Colon (tissue), 2 donors: ENCODE data around the gene CCDC63.

Source experiments
- FAIRE-seq: peaks from 2 replicates; lab custom pipeline; 2012; peaks lifted over from hg19 to GRCh38; lab: Jason Lieb, UNC
- donor health status: control.
- donor health status: control.

Gene CCDC63

DNA sequence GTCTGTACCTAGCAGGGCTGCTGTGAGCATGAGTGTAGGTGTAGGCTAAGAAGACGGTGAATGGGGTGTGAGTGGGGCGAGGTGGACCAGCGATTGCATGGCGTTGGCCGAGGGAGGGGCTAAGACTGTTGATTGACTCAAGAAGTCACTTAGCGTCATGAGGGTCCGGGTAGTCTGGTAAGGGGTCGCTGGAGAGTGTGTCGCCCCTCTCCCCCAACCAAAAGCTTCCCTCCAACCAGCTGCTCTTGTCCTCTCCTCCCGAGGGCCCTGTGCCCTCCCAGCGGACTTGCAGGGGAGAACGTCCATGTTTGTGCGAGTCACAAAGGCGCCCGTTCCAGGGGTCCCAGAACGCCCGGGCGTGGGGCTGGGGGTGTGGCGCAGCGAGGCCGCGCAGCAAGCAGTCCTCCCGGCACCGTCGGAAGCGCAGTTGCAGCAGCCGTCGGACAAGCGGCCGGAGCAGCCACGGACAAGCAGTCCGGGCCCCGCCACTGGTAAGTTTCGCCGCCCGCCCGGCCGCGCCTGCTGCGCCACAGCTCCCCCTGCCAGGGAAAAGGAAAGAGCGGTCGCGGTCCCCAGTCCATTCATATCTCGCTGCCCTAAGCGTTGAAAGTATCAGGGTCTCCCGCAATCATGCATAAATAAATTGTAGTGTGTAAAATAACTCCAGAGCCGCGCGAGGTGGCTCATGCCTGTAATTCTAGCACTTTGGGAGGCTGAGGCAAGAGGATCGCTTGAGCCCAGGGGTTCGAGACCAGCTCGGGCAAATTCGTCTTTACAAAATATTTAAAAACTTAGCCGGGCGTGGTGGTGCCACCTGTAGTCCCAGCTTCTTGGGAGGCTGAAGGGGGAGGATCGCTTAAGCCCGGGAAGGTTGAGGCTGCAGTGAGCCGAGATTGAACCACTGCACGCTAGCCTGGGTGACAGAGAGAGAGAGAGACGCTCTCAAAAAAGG, at the start of gene CCDC63:
TSS of gene CCDC63 (plus strand) at position 373 of the 952 bp plus-strand sequence. CDS start 5,968 bp downstream, outside the sequence.
- FAIRE-seq = no peak

DNA sequence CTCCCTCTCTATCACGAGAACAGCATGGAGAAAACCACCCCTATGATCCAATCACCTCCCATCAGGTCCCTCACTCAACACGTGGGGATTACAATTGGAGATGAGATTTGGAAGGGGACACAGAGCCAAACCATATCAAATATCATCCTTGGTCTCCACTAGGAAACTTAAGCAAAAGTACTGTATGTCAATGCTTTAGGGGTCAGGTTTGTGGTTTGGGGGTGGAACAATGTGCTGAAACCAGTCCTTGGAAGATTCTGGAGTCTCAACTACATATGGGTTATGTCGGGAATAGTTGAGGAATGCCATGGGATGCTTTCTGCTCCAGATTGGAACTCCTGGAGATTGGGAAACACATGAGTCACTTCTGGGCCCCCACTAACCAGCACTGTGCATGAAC, 48.3 kb upstream of the CCDC63 start:
- FAIRE-seq = no peak

DNA sequence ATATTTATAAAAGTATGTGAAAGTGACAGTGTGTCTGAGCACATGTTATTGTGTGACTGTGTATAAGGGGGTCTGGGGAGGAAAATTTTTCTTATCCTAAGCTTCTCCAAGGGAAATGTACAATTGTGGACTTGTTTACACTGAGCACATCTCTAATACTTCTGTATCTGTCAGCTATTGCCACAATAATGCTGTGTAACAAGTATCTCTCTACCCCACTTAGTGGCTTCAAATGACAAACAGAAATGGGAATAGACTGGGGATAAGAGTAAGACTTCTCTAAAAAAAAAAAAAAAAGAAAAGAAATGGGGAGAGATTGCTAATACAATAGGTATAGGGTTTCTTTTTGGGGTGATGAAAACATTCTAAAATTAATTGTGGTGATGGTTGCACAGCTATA, 44.3 kb upstream of the CCDC63 start:
- FAIRE-seq = no peak

DNA sequence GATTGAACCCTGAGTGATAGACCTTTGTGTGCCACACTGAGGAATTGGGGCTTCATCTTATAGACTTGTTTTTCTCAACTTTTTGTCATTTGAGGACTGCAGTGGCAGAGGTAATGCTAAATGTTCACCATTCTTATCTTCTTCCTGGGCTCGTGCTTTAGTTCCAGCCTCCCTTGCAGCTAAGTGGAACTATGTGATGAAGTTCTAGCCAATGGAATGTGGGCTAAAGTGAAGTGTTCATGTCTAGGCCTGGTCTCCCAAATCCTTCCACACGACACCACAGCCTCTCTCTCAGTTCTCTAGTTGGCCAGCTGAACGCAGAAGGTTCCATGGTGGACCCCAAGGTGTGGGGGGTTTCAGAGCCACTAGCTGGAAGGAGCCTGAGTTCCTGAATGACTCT, 42.4 kb upstream of the CCDC63 start:
- no peak for FAIRE-seq

- no peak for FAIRE-seq
These were observed 39.1 kb upstream of the CCDC63 start for GRCh38 chr12:110807640-110808039.

DNA sequence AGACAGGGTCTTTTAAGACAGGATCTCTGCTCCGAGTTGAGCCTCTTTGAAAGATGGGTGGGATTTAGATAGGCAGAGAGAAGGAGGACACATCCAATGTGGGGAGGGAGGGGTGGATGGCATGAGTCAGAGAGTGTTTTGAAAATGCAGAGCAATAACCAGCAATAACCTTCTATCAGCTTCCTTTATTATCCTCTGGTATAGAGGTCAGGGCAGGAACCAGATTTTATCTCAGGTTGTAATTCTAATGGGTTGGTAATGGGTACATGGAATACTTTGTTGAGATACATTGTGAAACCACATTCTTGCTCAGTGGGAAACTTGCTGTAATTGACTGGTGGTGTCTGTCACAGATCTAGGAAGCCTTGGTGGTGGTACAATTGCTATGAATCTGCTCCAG, 37.6 kb upstream of the CCDC63 start:
- FAIRE-seq = no peak

DNA sequence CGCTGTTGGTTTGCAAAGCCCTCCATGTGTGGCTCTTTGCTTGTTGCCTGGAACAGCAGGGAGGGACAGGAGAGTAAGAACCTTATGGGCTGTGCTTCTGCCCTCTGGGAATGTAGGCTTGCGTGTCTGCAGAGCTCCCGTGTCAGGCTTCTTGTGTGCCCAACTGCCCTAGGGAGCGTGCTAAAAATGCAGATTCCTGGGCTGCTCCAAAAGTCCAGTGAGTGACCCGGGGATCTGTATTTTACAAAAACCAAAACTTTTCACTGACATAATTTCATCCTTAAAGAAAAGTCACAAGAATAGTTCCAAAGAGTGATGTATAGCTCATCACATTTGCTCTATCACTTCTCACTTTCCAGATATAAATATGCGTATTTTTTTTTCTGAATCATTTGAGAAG, 34.8 kb upstream of the CCDC63 start:
- FAIRE-seq = no peak

- FAIRE-seq = no peak
These were observed 33.5 kb upstream of the CCDC63 start for GRCh38 chr12:110813285-110813684.

GRCh38 chr12:110813756-110814155, 33.0 kb upstream of the CCDC63 start:
- FAIRE-seq = no peak

- no peak for FAIRE-seq
These were observed 30.5 kb upstream of the CCDC63 start for GRCh38 chr12:110816248-110816647.

GRCh38 chr12:110816779-110817178, 30.0 kb upstream of the CCDC63 start:
- no peak for FAIRE-seq

DNA sequence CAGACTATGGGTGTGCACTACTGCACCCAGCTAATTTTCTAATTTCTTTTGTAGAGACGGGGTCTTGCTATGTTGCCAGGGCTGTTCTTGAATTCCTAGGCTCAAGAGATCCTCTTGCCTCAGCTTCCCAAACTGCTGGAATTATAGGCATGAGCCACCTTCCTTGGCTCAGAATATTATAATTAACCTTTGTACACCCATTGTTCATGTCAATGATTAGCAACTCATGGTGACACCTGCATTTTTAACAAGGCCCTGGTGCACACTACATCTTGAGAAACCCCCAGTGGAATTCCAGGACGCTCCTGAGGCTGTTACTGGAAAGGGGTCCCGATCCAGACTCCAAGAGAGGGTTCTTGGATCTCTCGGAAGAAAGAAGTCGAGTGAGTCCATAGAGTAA, 28.3 kb upstream of the CCDC63 start:
- FAIRE-seq = no peak

- no peak for FAIRE-seq
These were observed 27.6 kb upstream of the CCDC63 start for GRCh38 chr12:110819150-110819549.

GRCh38 chr12:110819646-110820045, 27.1 kb upstream of the CCDC63 start:
- no peak for FAIRE-seq

DNA sequence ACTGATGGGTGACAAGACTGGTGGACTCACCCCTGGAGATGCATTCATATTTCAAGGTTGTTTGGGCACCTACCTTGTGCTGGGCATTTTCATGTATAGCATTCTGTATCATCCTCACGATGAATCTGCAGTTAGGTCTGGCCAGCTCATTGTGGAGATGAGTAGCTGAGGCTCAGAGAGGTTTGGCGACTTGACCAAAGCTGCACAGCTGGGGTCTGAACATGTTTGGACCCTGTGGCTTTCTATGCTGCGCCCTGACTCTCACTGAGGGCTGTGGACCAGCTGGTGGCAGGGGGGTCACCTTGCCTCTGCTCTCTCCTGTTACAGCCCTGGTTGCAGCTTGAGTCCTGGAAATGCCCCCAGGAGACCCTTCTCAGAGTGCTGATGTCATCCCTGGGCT, 24.9 kb upstream of the CCDC63 start:
- no peak for FAIRE-seq

DNA sequence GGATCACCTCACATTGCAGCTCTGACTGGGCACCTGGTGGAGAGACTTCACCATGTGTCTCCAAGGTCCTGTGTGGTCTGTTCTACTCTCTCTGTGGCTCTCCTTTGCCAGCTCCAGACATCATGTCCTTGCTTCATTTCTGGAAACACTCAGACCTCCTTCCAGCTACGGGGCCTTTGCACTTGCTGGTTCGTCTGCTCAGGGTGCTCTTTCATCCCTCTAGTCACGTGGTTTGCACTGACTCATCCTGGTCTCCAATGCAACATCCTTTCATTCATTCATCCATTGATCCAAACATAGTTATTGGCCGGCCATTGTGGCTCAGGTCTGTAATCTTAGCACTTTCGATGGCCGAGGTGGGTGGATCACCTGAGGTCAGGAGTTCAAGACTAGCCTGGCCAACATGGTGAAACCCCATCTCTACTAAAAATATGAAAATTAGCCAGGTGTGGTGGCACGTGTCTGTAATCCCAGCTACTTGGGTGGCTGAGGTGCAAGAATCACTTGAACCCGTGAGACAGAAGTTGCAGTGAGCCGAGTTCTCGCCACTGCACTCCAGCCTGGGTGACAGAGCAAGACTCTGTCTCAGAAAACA, 23.9 kb upstream of the CCDC63 start:
- FAIRE-seq = no peak

DNA sequence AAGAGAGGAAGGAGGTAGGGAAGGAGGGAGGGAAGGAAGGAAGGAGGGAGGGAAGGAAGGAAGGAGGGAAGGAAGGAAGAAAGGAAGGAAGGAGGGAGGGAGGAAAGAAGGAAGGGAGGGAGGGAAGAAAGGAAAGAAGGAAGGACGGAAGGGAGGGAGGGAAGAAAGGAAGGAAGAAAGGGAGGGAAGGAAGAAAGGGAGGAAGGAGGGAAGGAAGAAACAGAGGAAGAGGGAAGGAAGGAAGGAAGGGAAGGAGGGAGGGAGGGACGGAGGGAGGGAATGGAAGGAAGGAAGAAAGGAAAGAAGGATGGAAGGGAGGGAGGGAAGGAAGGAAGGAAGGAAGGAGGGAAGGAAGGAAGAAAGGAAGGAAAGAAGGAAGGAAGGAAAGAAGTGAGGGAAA, 22.4 kb upstream of the CCDC63 start:
- no peak for FAIRE-seq

GRCh38 chr12:110825530-110825929, 21.3 kb upstream of the CCDC63 start:
- FAIRE-seq = no peak

- no peak for FAIRE-seq
These were observed 20.1 kb upstream of the CCDC63 start for GRCh38 chr12:110826592-110827200.

GRCh38 chr12:110829308-110829707, 17.5 kb upstream of the CCDC63 start:
- no peak for FAIRE-seq

GRCh38 chr12:110836291-110836690, 10.5 kb upstream of the CCDC63 start:
- FAIRE-seq = no peak

GRCh38 chr12:110841007-110841406, 5.8 kb upstream of the CCDC63 start:
- FAIRE-seq = no peak

DNA sequence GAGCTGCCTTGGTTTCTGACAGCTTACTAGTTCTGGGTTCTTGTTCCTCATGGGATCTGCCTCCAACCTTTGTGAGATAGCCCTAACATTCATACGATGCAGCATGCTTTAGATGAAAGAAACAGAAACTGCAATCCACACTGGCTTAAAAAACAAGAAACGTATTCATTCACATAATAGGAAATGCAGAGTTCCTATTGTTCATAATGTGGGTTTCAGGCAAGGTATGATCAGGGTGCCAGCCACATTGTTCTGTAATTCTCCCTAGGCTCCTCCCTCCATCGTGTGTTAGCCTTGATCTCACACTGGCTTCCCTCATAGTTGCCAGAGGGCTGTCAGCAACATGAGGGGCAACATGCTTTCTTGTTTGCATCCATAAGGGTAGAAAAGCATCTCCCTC, 2.7 kb upstream of the CCDC63 start:
- no peak for FAIRE-seq
